Vagina (tissue), 2 donors: ENCODE measurements around the gene UBR4.

Experiments
- POLR2A ChIP-seq, 2 donors: fragments of 450-650 bp; IDR thresholded peaks; one replicate each; pipeline ENCODE4 v1.6.1; 2017; ENCODE audit warnings: antibody characterized with exemption in 2 of 2, mild to moderate bottlenecking in 2 of 2, moderate library complexity in 2 of 2
- TF ChIP-seq, protein P1 (sequence below), 3 experiments: fragments of 450-650 bp in 2 of 3; fragments of 200-600 bp in 1 of 3; sonication (generic) in 1 of 3; IDR thresholded peaks; one replicate each; pipeline ENCODE4 v1.5.1; 2017 to 2019; ENCODE audit warnings: antibody characterized with exemption in 3 of 3, mild to moderate bottlenecking in 2 of 3, moderate library complexity in 2 of 3

DNA sequence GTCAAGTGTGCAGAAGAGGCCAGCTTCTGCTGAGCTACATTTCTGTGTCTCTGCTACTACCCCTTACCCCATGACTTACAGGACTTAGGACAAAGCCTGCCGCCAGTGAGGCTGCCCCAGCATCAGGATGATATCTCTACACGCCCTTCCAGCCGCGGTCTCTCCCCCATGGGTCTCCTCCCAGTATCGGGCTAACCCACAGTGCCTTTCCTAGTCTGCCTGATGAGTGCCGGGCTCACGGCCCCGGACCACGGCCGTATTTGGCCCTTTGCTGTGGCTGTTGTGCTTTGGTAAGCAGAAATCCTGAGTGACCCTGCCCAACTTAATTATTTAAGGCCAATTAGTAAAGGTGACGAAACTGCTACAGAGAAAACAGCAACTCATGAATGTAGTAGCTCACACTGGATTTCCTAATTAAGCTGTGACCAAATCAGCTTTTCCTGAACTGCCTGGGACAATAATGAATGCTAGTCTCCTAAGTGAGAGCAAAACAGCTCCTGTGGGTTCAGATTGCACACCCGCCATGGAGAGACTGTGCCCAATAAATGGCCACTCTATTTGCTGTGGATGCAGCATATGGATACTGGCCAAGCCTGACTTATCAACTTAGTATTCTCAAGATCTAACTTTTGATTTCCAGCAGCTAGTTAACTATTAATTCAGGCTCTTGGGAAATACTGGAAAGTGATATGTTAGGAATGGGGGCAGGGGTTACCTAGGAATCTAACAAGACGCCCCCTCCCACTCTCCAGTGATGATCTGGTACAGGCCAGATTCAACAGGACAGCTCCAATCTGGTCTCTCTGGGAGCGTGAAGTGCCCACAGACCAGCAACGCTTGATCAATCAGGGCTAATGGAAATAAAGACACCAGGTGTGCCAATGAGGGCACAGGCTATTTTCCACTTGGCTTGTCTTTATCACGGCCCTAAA lies 130.3 kb downstream of the UBR4 start:
- TF ChIP-seq, protein P1, sequence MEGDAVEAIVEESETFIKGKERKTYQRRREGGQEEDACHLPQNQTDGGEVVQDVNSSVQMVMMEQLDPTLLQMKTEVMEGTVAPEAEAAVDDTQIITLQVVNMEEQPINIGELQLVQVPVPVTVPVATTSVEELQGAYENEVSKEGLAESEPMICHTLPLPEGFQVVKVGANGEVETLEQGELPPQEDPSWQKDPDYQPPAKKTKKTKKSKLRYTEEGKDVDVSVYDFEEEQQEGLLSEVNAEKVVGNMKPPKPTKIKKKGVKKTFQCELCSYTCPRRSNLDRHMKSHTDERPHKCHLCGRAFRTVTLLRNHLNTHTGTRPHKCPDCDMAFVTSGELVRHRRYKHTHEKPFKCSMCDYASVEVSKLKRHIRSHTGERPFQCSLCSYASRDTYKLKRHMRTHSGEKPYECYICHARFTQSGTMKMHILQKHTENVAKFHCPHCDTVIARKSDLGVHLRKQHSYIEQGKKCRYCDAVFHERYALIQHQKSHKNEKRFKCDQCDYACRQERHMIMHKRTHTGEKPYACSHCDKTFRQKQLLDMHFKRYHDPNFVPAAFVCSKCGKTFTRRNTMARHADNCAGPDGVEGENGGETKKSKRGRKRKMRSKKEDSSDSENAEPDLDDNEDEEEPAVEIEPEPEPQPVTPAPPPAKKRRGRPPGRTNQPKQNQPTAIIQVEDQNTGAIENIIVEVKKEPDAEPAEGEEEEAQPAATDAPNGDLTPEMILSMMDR (IDR thresholded peaks at IDR 0.05), result no peak
- TF ChIP-seq POLR2A (IDR thresholded peaks at IDR 0.05), result no peak
